GDM1 (cell line): ENCODE results near the gene FCRL5.
"Not testable (repeated sequence)": the region's sequence is repeated elsewhere in the genome, so short reads cannot be mapped to it uniquely, and the experiment has no call there.

ENCODE experiments used
- DNase-seq: peaks from one replicate; lab custom pipeline; 2025; lab: John Stamatoyannopoulos, UW

FCRL5 gene

GRCh38 chr1:157487504-157487903 is 64.8 kb downstream of the FCRL5 start:
- DNase-seq, result no peak

- no peak for DNase-seq
Observed at GRCh38 chr1:157487096-157487495, 65.2 kb downstream of the FCRL5 start.

DNA sequence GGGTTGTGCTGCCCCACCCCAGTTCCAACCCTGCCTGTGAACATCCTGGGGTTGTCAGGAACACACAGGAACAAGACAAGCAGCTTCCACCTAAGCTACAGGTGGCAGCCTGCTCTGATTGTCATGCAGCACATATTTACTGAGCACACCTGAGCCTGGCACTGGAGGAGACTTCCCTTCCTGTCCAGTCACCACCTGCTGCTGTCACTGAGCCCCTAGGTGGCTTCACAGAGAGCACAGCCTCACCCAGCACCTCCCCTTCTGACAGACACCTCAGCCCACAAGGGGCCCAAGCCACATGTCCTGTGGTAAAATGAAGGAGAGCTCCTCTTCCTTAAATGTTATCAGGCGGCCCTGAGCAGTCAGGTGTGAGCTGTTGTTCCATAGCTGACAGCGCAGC is 65.9 kb downstream of the FCRL5 start:
- not testable (repeated sequence) for DNase-seq

DNA sequence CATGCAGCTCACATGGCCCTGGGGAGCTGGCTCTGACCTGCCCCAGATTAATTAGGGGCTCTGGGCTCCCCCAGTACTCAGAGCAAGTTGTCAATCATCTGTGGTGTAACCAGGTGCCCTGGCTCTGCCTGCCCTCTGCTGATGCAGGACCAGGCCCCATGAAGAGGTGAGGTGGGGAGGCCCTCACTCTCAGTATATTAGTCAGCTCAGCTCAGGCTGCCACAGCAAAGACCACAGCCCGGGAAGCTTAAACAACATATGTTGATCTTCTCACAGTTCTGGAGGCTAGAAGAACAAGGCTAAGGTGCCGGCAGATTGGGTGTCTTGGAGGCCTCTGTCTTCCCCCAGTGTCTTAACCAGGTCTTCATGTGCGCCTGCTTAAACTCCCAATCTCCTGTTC is 66.5 kb downstream of the FCRL5 start:
- DNase-seq, result no peak

DNA sequence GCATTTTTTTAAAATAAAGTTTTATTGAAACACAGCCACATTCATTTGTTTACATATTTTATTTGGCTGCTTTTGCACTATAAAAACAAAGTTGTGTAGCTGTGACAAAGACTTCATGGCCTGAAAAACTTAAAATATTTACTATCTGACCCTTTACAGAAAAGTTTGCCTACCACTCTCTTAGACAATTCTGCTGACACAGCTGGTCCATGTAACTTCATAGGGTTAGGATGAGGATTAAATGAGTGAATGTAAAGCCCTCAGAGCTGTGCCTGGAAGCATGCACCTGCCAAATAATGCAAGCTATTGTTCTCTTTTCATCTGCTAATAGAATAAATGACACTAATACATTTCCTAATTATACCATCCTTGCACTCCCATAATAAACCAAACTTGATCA is 67.7 kb downstream of the FCRL5 start:
- no peak for DNase-seq

DNA sequence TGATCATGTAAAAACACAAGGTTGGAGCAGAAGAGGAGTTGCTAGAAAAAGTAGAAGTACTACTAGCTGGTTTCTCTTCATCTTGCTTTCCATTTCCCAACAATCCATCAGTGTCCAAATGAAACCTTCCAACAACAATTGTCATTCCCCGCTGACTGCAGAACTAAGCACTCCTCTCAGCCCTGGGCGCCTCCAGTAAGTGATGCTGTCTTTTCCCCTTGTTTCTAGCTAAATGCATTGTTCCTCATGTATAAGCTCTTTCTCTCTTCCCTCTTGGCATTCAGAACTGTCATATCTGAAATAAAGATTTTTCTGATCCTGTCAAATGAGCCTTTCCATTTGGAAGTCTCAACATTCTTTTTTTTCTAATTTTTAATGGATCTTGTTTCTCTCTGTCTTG is 68.7 kb downstream of the FCRL5 start:
- DNase-seq, result no peak

GRCh38 chr1:157482717-157483116 is 69.6 kb downstream of the FCRL5 start:
- DNase-seq, result no peak

GRCh38 chr1:157482174-157482573 is 70.1 kb downstream of the FCRL5 start:
- no peak for DNase-seq

DNA sequence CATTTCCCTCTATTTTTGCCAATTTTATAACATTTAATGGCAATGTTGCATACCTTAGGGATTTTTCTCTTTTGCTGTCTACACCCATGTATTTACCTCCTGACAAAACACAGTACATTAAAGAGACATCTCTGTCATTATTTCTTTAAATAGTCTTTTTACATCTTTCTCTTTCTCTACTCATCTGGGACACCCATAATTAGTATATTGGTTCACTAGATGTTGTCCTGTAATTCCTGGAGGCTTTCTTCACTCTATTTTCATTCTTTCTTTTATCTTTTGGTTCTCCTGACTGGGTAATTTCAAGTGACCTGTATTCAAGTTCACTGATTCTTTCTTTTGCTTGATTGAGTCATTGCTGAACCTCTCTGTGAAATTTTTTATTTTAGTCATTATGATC is 74.3 kb downstream of the FCRL5 start:
- no peak for DNase-seq

DNA sequence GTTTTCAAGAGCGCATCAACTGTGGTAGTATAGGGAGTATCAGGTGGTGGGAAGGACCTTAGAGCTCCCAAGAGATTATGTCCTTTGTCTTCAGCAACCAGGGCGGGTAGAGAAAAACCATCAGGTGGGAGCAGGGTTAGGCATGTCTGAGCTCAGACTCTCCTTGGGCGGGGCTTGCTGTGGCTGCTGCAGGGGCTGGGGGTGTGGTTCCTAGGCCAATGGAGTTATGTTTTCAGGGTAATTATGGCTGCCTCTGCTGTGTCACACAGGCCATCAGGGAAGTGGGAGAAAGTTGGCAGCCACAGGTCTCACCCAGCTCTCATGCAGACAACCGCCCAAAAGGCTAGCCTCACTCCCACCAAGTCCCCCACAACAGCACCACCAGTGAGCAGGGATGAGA is 74.9 kb downstream of the FCRL5 start:
- no peak for DNase-seq

GRCh38 chr1:157472959-157473358 is 79.4 kb downstream of the FCRL5 start:
- no peak for DNase-seq

- no peak for DNase-seq
Observed at GRCh38 chr1:157472056-157472701, 80.1 kb downstream of the FCRL5 start.

DNA sequence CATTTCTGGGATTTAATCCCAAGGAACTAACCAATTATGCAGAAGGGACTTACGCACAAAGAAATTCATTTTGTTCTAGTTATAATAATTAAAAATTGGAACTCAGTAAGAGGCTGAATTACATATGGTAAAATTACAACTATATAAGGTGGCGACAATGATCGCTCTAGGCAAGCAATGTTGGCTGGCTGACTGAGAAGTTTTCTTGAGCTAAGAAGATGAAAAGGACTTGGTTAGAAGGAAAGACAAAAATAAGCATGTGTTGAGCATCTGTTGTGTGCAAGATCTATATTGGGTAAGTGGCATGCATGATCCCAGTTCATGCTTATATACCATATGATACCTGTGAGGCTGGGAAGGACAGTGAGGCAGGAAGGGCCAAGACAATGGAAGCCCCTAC is 80.8 kb downstream of the FCRL5 start:
- DNase-seq, result no peak

- peak; percentile 17 for DNase-seq
Observed at GRCh38 chr1:157469752-157470675, 82.3 kb downstream of the FCRL5 start.

GRCh38 chr1:157469300-157469699 is 83.0 kb downstream of the FCRL5 start:
- no peak for DNase-seq

DNA sequence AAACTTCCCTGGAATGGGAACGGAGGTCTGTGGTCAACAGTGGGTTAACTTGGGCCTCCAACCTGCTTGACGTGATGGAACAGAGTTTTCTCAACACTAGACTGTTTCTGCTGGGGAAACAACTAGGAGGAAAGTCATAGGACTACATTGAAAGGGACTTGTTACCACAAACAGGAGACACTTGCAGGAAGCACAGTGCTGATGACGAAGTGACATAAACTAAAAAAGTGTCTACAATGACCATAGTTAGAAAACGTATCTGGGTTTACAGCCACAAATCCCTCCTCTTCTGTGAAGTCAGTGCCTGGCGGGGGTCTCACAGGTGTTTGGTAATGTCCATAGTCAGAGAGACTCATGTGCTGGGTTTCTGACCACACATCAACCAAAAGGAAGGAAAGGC is 86.3 kb downstream of the FCRL5 start:
- DNase-seq, result no peak
